HepG2 (cell line): ENCODE measurements around the gene TMC8. TPM values are rescaled to one million over a fixed set of nuclear protein-coding genes. Genes with fewer than 3 reads are reported as not detected.
A peak's percentile ranks its signal among the peaks of the same experiment; 100 is the strongest.

Experiments used
- AGO2 ChIP-seq: fragments of 200-400 bp; formaldehyde crosslinking; optimal IDR thresholded peaks from 2 replicates; pipeline ENCODE3; 2017; ENCODE audit warnings: mild to moderate bottlenecking, low read depth, low read length, moderate library complexity
- ARID2 ChIP-seq: sonication (generic); formaldehyde crosslinking; IDR thresholded peaks from 2 replicates; pipeline ENCODE4 v1.8.1; 2022; ENCODE audit warnings: mild to moderate bottlenecking, missing genetic modification reagents, borderline replicate concordance
- ARNTL ChIP-seq: sonication (generic); formaldehyde crosslinking; IDR thresholded peaks from 2 replicates; pipeline ENCODE4 v1.4.0; 2020; ENCODE audit warnings: mild to moderate bottlenecking, missing genetic modification reagents
- ATM ChIP-seq: fragments of 450-650 bp; IDR thresholded peaks from 2 replicates; pipeline ENCODE4 v1.7.1; 2017; ENCODE audit warnings: mild to moderate bottlenecking, borderline replicate concordance
- CBX1 ChIP-seq: IDR thresholded peaks from one replicate; pipeline ENCODE4 v1.6.1; 2016; ENCODE audit warnings: antibody characterized with exemption, low read depth
- EED ChIP-seq: sonication (generic); formaldehyde crosslinking; IDR thresholded peaks from 2 replicates; pipeline ENCODE4 v1.5.0; 2020; ENCODE audit warnings: mild to moderate bottlenecking, missing genetic modification reagents
- GTF2F1 ChIP-seq: fragments of 150-350 bp; IDR thresholded peaks from 2 replicates; pipeline ENCODE4 v1.6.1; 2014; ENCODE audit warnings: low read length
- HHEX ChIP-seq: IDR thresholded peaks from 2 replicates; pipeline ENCODE4 v1.6.1; 2016; ENCODE audit warnings: control low read depth
- KDM4B ChIP-seq: sonication (generic); formaldehyde crosslinking; IDR thresholded peaks from 2 replicates; pipeline ENCODE4 v1.4.0; 2020; ENCODE audit warnings: missing genetic modification reagents
- KLF15 ChIP-seq: sonication (generic); formaldehyde crosslinking; IDR thresholded peaks from 2 replicates; pipeline ENCODE4 v1.8.1; 2023; ENCODE audit warnings: borderline replicate concordance, mild to moderate bottlenecking, inconsistent platforms, missing genetic modification reagents, mixed read lengths
- NFIB ChIP-seq: sonication (generic); formaldehyde crosslinking; IDR thresholded peaks from 2 replicates; pipeline ENCODE4 v1.9.0; 2021; ENCODE audit warnings: missing genetic modification reagents, mild to moderate bottlenecking, borderline replicate concordance
- SATB2 ChIP-seq: sonication (generic); formaldehyde crosslinking; IDR thresholded peaks from 2 replicates; pipeline ENCODE4 v1.5.0; 2020; ENCODE audit warnings: missing genetic modification reagents
- SIN3A ChIP-seq: IDR thresholded peaks from 2 replicates; pipeline ENCODE4 v1.6.1; 2011; ENCODE audit warnings: low read depth, mild to moderate bottlenecking, control low read depth, low read length, borderline replicate concordance
- SIX1 ChIP-seq: sonication (generic); formaldehyde crosslinking; IDR thresholded peaks from 2 replicates; pipeline ENCODE4 v1.4.0; 2020; ENCODE audit warnings: missing genetic modification reagents, borderline replicate concordance
- SMARCE1 ChIP-seq: fragments of 450-650 bp; IDR thresholded peaks from 2 replicates; pipeline ENCODE4 v1.6.1; 2017; ENCODE audit warnings: borderline replicate concordance
- TGIF2 ChIP-seq: IDR thresholded peaks from 2 replicates; pipeline ENCODE4 v1.6.1; 2016; ENCODE audit warnings: control low read depth, missing compliant biosample characterization
- TOE1 ChIP-seq: sonication (generic); formaldehyde crosslinking; IDR thresholded peaks from 2 replicates; pipeline ENCODE4 v1.4.0; 2020; ENCODE audit warnings: mild to moderate bottlenecking, missing genetic modification reagents
- TOPORS ChIP-seq: sonication (generic); formaldehyde crosslinking; IDR thresholded peaks from 2 replicates; pipeline ENCODE4 v1.8.0; 2023; ENCODE audit warnings: mild to moderate bottlenecking, missing genetic modification reagents
- TRIM22 ChIP-seq: fragments of 450-650 bp; IDR thresholded peaks from 2 replicates; pipeline ENCODE4 v1.6.1; 2017
- ZFP90 ChIP-seq: sonication (generic); formaldehyde crosslinking; IDR thresholded peaks from 2 replicates; pipeline ENCODE4 v1.8.0; 2022; ENCODE audit warnings: missing genetic modification reagents, mild to moderate bottlenecking, inconsistent platforms, borderline replicate concordance
- ZNF276 ChIP-seq: sonication (generic); formaldehyde crosslinking; IDR thresholded peaks from 2 replicates; pipeline ENCODE4 v1.4.0; 2020; ENCODE audit warnings: mild to moderate bottlenecking, low read depth, missing genetic modification reagents
- ZNF282 ChIP-seq: fragments of 450-650 bp; IDR thresholded peaks from 2 replicates; pipeline ENCODE4 v1.6.1; 2018; ENCODE audit not compliant: partially characterized antibody
- ZNF3 ChIP-seq: IDR thresholded peaks from 2 replicates; pipeline ENCODE4 v1.7.0; 2017; ENCODE audit warnings: inconsistent platforms
- ZNF414 ChIP-seq: sonication (generic); formaldehyde crosslinking; IDR thresholded peaks from 2 replicates; pipeline ENCODE4 v1.5.0; 2020; ENCODE audit warnings: missing genetic modification reagents
- ZNF713 ChIP-seq: sonication (generic); formaldehyde crosslinking; IDR thresholded peaks from 2 replicates; pipeline ENCODE4 v1.4.0; 2020; ENCODE audit warnings: mild to moderate bottlenecking, missing genetic modification reagents
- ZNF724P ChIP-seq: sonication (generic); formaldehyde crosslinking; IDR thresholded peaks from 2 replicates; pipeline ENCODE4 v1.8.0; 2022; ENCODE audit warnings: missing genetic modification reagents, borderline replicate concordance
- ZNF83 ChIP-seq: sonication (generic); formaldehyde crosslinking; IDR thresholded peaks from 2 replicates; pipeline ENCODE4 v1.4.0; 2020; ENCODE audit warnings: missing genetic modification reagents, mild to moderate bottlenecking, borderline replicate concordance
- ZSCAN29 ChIP-seq: sonication (generic); formaldehyde crosslinking; conservative IDR thresholded peaks from 2 replicates; pipeline ENCODE4 v1.4.0; 2020; ENCODE audit warnings: mild to moderate bottlenecking, missing genetic modification reagents
- polyA plus RNA-seq, 8 experiments: library from polyadenylated mRNA; depleted of rRNA in 3 of 8; stranded (reverse) in 7 of 8; unstranded in 1 of 8; fragments of >200 nt; fragmentation: Illumina TruSeq in 4 of 8; extraction: Trizol in 4 of 8; gene quantifications; 2 replicates each; pipeline versions ENCODE4 v1.2.1 to v1.2.3, GENCODE V29; 2011 to 2016; ENCODE audit warnings: low read depth in 4 of 8, missing spikeins in 1 of 8, mixed read lengths in 1 of 8; ENCODE audit not compliant: insufficient read depth in 1 of 8
- total RNA-seq, 5 experiments: library from RNA; depleted of rRNA; stranded (reverse); fragments of >200 nt; fragmentation: Illumina TruSeq; extraction: Trizol; gene quantifications; 2 replicates each; pipeline ENCODE4 v1.2.3, GENCODE V29; 2016; ENCODE audit warnings: low read depth in 1 of 5

TMC8 gene
- total and polyA plus RNA-seq, 2 of the 13 experiments (the other 11 are each of a cell fraction or from before 2014, with no cell fraction given) = 0.53 to 7.8 TPM

- TF ChIP-seq HHEX (CRISPR knock-in tag) = no peak
- no peak for TF ChIP-seq ZNF282
- TF ChIP-seq AGO2 = no peak
- TF ChIP-seq SATB2 (CRISPR knock-in tag) = no peak
- TF ChIP-seq ZNF83 = no peak
- no peak for TF ChIP-seq TOPORS
- TF ChIP-seq ZFP90 (CRISPR knock-in tag) = 0 out of 2 replicates have a peak, but pooled peaks have one; percentile 26
- TF ChIP-seq NFIB = no peak
- no peak for TF ChIP-seq TRIM22
- no peak for TF ChIP-seq TOE1 (CRISPR knock-in tag)
- no peak for TF ChIP-seq TGIF2 (CRISPR knock-in tag)
- TF ChIP-seq KDM4B (CRISPR knock-in tag) = no peak
- no peak for TF ChIP-seq KLF15 (CRISPR knock-in tag)
- no peak for TF ChIP-seq ZNF713 (CRISPR knock-in tag)
- no peak for TF ChIP-seq SMARCE1
- TF ChIP-seq EED = no peak; the same call in 1 of the 2 replicates
- no peak for TF ChIP-seq SIX1 (CRISPR knock-in tag)
- no peak for TF ChIP-seq ARID2 (CRISPR knock-in tag)
- TF ChIP-seq SIN3A = no peak
- no peak for TF ChIP-seq ATM
- TF ChIP-seq ZSCAN29 (CRISPR knock-in tag) = no peak
- no peak for TF ChIP-seq ZNF276 (CRISPR knock-in tag)
- TF ChIP-seq GTF2F1 = no peak
- TF ChIP-seq ZNF414 (CRISPR knock-in tag) = no peak
- TF ChIP-seq ZNF724P = 0 out of 2 replicates have a peak, but pooled peaks have one; percentile 40
- TF ChIP-seq CBX1 = peak; percentile 25
- peak; percentile 73; the same call in 1 of the 2 replicates for TF ChIP-seq ZNF3 (CRISPR knock-in tag)
- no peak for TF ChIP-seq ARNTL (CRISPR knock-in tag)
Measured at GRCh38 chr17:78133971-78134898, 3.7 kb downstream of the TMC8 start (continued).
